Stimulated activated CD4-positive, alpha-beta T cell treated with anti-CD3 and anti-CD28 coated beads, Interleukin-15, amount 100 ng/mL, for 24 hours (primary cell): ENCODE data around the gene KRTAP5-2.

ENCODE experiments used
- DNase-seq: peaks from one replicate; pipeline ENCODE4 v3.0.0-alpha.2; 2020

Gene KRTAP5-2

DNA sequence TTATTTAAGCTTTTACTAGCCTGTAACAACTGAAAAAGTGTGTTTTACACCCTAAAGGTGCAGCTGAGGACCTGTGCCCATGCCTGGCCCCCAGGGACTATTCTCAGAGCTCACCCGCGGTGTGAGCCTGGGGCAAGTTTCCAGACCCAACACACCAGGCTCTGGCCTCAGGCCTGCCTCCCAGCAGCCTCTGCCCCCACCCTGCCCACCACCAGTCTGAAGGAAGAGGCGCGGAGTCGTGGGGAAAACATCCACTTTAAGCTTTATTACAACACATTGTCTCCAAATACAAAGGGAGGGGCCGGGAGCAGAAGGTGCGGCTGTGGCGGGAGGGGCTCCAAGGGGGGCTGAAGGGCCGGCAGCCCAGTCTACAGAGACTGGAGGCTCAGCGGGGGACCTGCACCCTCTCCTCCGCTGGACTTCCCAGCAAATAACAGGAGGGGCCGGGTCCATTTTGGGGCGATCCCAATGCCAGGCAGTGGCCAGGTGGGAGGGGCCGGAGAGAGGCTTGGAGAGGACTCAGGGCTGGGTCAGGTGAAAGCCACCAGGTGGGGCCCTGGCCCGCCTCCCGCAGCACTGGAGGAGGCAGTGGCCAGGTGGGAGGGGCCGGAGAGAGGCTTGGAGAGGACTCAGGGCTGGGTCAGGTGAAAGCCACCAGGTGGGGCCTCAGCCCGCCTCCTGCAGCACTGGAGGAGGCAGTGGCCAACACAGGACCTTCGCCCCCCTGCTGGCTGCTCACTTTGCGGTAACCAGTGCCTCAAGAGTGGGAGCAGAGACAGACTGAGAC, 44.1 kb downstream of the KRTAP5-2 start:
- DNase-seq, result no peak

DNA sequence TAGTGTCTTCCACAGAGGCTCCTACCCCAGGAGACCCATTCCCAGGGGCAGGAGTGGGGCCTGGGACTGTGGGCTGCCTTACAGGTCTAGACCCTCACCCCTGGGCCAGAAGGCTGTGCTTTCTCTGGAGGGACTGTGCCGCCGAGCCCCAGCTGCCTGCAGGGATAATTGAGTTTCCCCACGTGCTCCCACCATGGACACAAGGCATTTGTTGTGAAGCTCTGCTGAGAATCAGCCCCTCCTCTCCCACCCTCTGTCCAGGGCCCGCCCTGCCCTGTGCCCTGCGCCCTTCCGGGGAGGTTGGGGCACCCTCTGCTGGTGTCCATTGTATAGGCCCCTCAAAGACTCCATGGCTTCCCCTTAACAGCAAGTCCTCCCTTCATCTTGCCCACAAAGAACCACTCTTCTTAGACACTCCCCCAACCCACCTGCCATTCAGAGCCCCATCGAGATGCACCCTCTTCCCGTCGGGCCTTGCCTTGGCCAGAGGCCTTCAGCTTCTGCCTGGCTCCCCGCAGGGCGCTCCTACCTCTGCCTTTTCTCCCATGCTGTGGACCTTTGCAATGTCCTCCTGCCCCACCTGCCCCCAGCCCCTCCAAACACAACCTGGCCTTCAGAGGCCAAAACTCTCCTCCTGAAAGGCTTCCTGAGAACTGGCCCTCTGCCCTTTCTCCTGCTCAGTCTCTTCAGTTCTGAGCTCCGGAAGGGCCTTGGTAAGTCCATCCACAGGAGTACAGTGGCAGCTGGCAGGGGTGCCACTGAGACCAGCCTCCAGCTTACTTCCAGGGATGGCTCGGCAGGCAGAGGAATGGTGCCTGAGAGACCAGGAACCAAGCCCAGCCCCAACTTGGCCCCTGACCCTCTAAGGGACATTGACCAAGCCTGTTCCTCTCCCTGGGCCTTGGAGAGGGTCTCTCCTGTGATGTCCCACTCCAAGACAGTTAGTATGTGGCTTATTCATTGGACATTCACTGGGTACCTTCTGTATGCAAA, 48.5 kb downstream of the KRTAP5-2 start:
- no peak for DNase-seq

DNA sequence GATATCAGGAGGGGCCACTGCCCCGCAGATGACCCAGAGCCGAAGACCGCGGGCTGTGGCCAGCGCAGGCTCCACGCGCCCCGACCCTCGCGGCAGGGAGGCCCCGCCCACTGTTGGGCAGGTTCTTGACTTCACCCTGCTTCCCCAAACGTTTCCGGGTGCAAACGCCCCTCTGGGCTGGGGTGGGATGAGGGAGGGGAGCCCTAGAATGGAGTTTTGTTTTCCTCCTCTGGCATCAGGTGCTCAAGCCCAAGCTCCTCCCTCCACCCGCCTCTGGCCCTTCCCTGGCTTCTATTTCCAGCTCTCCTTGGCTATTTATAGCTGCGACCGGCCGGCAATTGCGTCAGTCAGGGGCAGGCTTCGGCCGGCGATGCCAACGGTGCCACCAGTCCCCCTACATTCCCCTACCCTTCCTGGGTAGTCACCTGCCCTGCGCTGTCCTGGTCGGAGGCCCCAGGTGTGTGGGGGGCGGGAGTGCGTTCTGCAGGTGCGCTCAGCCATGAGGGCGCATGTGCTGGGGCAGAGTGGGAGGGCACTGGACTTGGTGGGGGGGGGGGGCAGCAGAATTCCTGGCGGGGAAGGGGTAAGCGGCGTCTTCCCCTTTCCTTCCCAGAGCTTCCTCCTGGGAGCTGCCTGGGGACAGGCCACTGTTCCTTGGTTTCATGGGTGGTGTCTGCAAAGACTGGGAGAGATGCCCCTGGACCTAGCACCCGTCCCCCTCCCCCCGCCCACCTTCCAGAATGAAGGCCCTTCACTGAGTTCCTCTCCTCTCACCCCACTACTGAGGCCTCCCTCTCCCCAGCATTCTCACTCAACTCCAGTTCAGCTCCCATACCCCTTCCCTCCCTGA, 49.6 kb downstream of the KRTAP5-2 start:
- DNase-seq, result no peak

DNA sequence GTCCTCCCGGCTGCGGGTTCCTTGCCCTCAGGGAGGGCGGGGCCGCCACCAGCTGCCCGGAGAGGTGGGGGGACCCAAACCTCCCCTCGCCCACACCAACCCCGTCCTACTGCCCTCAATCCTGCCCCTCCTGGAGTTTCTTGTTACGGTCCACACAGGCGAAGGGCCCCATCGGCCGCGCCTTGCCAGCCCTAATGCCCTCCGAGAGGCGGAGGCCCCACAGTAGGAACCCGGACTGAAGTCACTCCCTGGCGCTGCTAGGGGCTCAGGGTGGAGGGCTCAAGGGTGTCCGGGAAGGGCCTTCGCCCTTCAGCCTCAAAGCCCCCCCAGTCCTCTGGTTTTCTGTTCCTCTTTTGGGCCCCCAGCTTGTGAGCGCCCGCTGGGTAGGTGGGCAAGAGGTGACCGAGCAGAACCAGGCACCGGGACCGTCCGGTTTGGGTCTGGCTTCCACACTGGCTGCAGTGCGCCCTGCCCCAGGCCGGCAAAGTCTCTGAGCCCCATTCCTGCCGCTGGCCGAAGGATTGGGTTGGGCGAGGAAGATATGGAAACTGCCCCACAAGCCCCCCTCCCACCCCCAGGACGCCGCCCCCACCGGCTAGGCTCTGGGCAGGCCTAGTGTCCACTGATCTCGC, 50.5 kb downstream of the KRTAP5-2 start:
- no peak for DNase-seq
